T-helper 1 cell treated with Interleukin-12 subunit alpha and Interleukin-12 subunit beta and Interleukin-4 antibody, amounts not matched to agents 30 μg/mL and 1 μg/mL, for 36 hours (primary cell): ENCODE results near the gene USP10.
A peak's percentile ranks its signal among the peaks of the same experiment; 100 is the strongest.

Source experiments
- H3K27ac Mint-ChIP-seq: one replicate; pipeline ENCODE4 v1.8.0; 2021; ENCODE audit warnings: mild to moderate bottlenecking, mixed read lengths
- H3K27me3 Mint-ChIP-seq: one replicate; pipeline ENCODE4 v1.8.0; 2021; ENCODE audit warnings: low read depth, mixed read lengths
- H3K36me3 Mint-ChIP-seq: one replicate; pipeline ENCODE4 v1.8.0; 2021; ENCODE audit warnings: low read depth, mixed read lengths
- H3K4me1 Mint-ChIP-seq: one replicate; pipeline ENCODE4 v1.8.0; 2021; ENCODE audit warnings: low read depth, mixed read lengths
- H3K4me3 Mint-ChIP-seq: one replicate; pipeline ENCODE4 v1.8.0; 2021; ENCODE audit warnings: mild to moderate bottlenecking, moderate library complexity, mixed read lengths
- H3K9me3 Mint-ChIP-seq: one replicate; pipeline ENCODE4 v1.8.0; 2021; ENCODE audit warnings: mixed read lengths

USP10 gene

GRCh38 chr16:84766978-84767773, 67.4 kb downstream of the USP10 start:
- peaks cover 59% of the 10 kb centered on the region for H3K36me3 Mint-ChIP-seq
- peak overlapping the region; percentile 40 for H3K4me3 Mint-ChIP-seq
- no peaks in the 10 kb centered on the region for H3K27me3 Mint-ChIP-seq

GRCh38 chr16:84768061-84768807, 68.4 kb downstream of the USP10 start:
- Mint-ChIP-seq H3K4me3 (peak overlapping the region; percentile 53), H3K27ac (peak overlapping the region; percentile 65), H3K36me3 (peaks cover 60% of the 10 kb centered on the region), H3K4me1 (peaks cover 34% of the 10 kb centered on the region), H3K27me3 (no peaks in the 10 kb centered on the region), H3K9me3 (no peaks in the 10 kb centered on the region)

More at GRCh38 chr16:84766978-84767773, 67.4 kb downstream of the USP10 start:
- H3K4me1 Mint-ChIP-seq: peaks cover 34% of the 10 kb centered on the region
- H3K9me3 Mint-ChIP-seq: no peaks in the 10 kb centered on the region
- H3K27ac Mint-ChIP-seq: peak overlapping the region; percentile 72

- H3K4me3 Mint-ChIP-seq: no peak overlapping the region
- H3K9me3 Mint-ChIP-seq: no peaks in the 10 kb centered on the region
- H3K4me1 Mint-ChIP-seq: peaks cover 34% of the 10 kb centered on the region
- H3K36me3 Mint-ChIP-seq: peaks cover 57% of the 10 kb centered on the region
- H3K27ac Mint-ChIP-seq: no peak overlapping the region
- H3K27me3 Mint-ChIP-seq: no peaks in the 10 kb centered on the region
These were observed 69.0 kb downstream of the USP10 start for GRCh38 chr16:84768808-84769197.

- Mint-ChIP-seq H3K27me3 (no peaks in the 10 kb centered on the region), H3K4me1 (peaks cover 34% of the 10 kb centered on the region), H3K4me3 (no peak overlapping the region), H3K27ac (no peak overlapping the region), H3K36me3 (peaks cover 50% of the 10 kb centered on the region), H3K9me3 (no peaks in the 10 kb centered on the region)
These were observed 69.6 kb downstream of the USP10 start for GRCh38 chr16:84769416-84769815.

GRCh38 chr16:84773312-84773711, 73.5 kb downstream of the USP10 start:
- Mint-ChIP-seq H3K4me3 (no peak overlapping the region), H3K36me3 (peaks cover 36% of the 10 kb centered on the region), H3K27ac (no peak overlapping the region), H3K9me3 (no peaks in the 10 kb centered on the region), H3K27me3 (no peaks in the 10 kb centered on the region), H3K4me1 (peaks cover 10% of the 10 kb centered on the region)

- Mint-ChIP-seq H3K27me3 (no peaks in the 10 kb centered on the region), H3K27ac (no peak overlapping the region), H3K4me3 (no peak overlapping the region), H3K36me3 (peaks cover 35% of the 10 kb centered on the region), H3K4me1 (peaks cover 2% of the 10 kb centered on the region), H3K9me3 (no peaks in the 10 kb centered on the region)
These were observed 75.0 kb downstream of the USP10 start for GRCh38 chr16:84774810-84775209.

- Mint-ChIP-seq H3K27me3 (no peaks in the 10 kb centered on the region), H3K36me3 (peaks cover 37% of the 10 kb centered on the region), H3K4me3 (no peak overlapping the region), H3K9me3 (no peaks in the 10 kb centered on the region), H3K27ac (no peak overlapping the region), H3K4me1 (peaks cover 2% of the 10 kb centered on the region)
These were observed 75.5 kb downstream of the USP10 start for GRCh38 chr16:84775262-84775810.

GRCh38 chr16:84777435-84777834, 77.6 kb downstream of the USP10 start:
- Mint-ChIP-seq H3K27ac (no peak overlapping the region), H3K9me3 (no peaks in the 10 kb centered on the region), H3K36me3 (peaks cover 34% of the 10 kb centered on the region), H3K4me1 (peaks cover 2% of the 10 kb centered on the region), H3K4me3 (no peak overlapping the region), H3K27me3 (no peaks in the 10 kb centered on the region)

- Mint-ChIP-seq H3K4me3 (no peak overlapping the region), H3K36me3 (peaks cover 29% of the 10 kb centered on the region), H3K27ac (no peak overlapping the region), H3K9me3 (no peaks in the 10 kb centered on the region), H3K27me3 (no peaks in the 10 kb centered on the region), H3K4me1 (peaks cover 2% of the 10 kb centered on the region)
These were observed 78.9 kb downstream of the USP10 start for GRCh38 chr16:84778720-84779119.

GRCh38 chr16:84780063-84780462, 80.3 kb downstream of the USP10 start:
- Mint-ChIP-seq H3K4me1 (no peaks in the 10 kb centered on the region), H3K4me3 (no peak overlapping the region), H3K9me3 (no peaks in the 10 kb centered on the region), H3K27me3 (no peaks in the 10 kb centered on the region), H3K27ac (no peak overlapping the region), H3K36me3 (peaks cover 25% of the 10 kb centered on the region)

- Mint-ChIP-seq H3K27me3 (no peaks in the 10 kb centered on the region), H3K4me3 (no peak overlapping the region), H3K4me1 (no peaks in the 10 kb centered on the region), H3K27ac (no peak overlapping the region), H3K9me3 (no peaks in the 10 kb centered on the region), H3K36me3 (peaks cover 22% of the 10 kb centered on the region)
These were observed 81.0 kb downstream of the USP10 start for GRCh38 chr16:84780544-84781376.

GRCh38 chr16:84782846-84783245, 83.0 kb downstream of the USP10 start:
- no peaks in the 10 kb centered on the region for H3K27me3 Mint-ChIP-seq
- no peak overlapping the region for H3K4me3 Mint-ChIP-seq
- no peak overlapping the region for H3K27ac Mint-ChIP-seq
- H3K4me1 Mint-ChIP-seq: no peaks in the 10 kb centered on the region
- no peaks in the 10 kb centered on the region for H3K9me3 Mint-ChIP-seq
- H3K36me3 Mint-ChIP-seq: peaks cover 17% of the 10 kb centered on the region

GRCh38 chr16:84785843-84786581, 86.2 kb downstream of the USP10 start:
- Mint-ChIP-seq H3K36me3 (no peaks in the 10 kb centered on the region), H3K4me1 (no peaks in the 10 kb centered on the region), H3K4me3 (no peak overlapping the region), H3K27ac (no peak overlapping the region), H3K9me3 (no peaks in the 10 kb centered on the region), H3K27me3 (no peaks in the 10 kb centered on the region)
